Natural killer cell (primary cell): ENCODE data around the gene PRPF6. TPM values are rescaled to one million over a fixed set of nuclear protein-coding genes. Genes with fewer than 3 reads are reported as not detected.

ENCODE experiments used
- ATAC-seq, 3 donors: fragments of 150-1000 bp in 2 of 3; fragments of 200-7000 bp in 1 of 3; cut with Tn5 transposase; 1 replicate in 1 of 3; 2 replicates in 2 of 3; pipeline ENCODE4 v1.10.0; 2021; ENCODE audit warnings: mild to moderate bottlenecking in 2 of 3, moderate library complexity in 2 of 3
- DNase-seq, 2 donors: peaks; one replicate each; pipeline versions ENCODE4 v3.0.0 to v3.0.0-alpha.2; 2013 to 2021; ENCODE audit warnings: mixed read lengths in 1 of 2
- H3K27ac ChIP-seq: one replicate; pipeline ENCODE4 v1.5.1; 2013; ENCODE audit warnings: mild to moderate bottlenecking, low read length
- H3K27me3 ChIP-seq: one replicate; pipeline ENCODE4 v1.6.1; 2013; ENCODE audit warnings: low read length; ENCODE audit not compliant: control insufficient read depth, insufficient read depth
- H3K36me3 ChIP-seq: one replicate; pipeline ENCODE4 v1.6.1; 2013; ENCODE audit warnings: low read length; ENCODE audit not compliant: control insufficient read depth, insufficient read depth
- H3K4me1 ChIP-seq: one replicate; pipeline ENCODE4 v1.6.1; 2013; ENCODE audit warnings: low read length; ENCODE audit not compliant: control insufficient read depth, insufficient read depth
- H3K4me3 ChIP-seq: one replicate; pipeline ENCODE4 v1.5.1; 2013; ENCODE audit warnings: low read length
- H3K9me3 ChIP-seq: one replicate; pipeline ENCODE4 v1.6.1; 2013; ENCODE audit warnings: low read length; ENCODE audit not compliant: control insufficient read depth, insufficient read depth
- H3K27ac Mint-ChIP-seq, 2 donors: one replicate each; pipeline ENCODE4 v1.8.0; 2022; ENCODE audit warnings: mild to moderate bottlenecking in 2 of 2, mixed read lengths in 2 of 2, moderate library complexity in 1 of 2
- H3K27me3 Mint-ChIP-seq, 2 donors: one replicate each; pipeline ENCODE4 v1.8.0; 2022; ENCODE audit warnings: low read depth in 2 of 2, mixed read lengths in 2 of 2
- H3K36me3 Mint-ChIP-seq: one replicate; pipeline ENCODE4 v1.8.0; 2022; ENCODE audit warnings: mixed read lengths
- H3K4me1 Mint-ChIP-seq, 2 donors: one replicate each; pipeline ENCODE4 v1.8.0; 2022; ENCODE audit warnings: mixed read lengths in 2 of 2
- H3K4me3 Mint-ChIP-seq: one replicate; pipeline ENCODE4 v1.8.0; 2022; ENCODE audit warnings: mild to moderate bottlenecking, moderate library complexity, mixed read lengths
- H3K9me3 Mint-ChIP-seq, 2 donors: one replicate each; pipeline ENCODE4 v1.8.0; 2022; ENCODE audit warnings: mixed read lengths in 2 of 2
- CTCF ChIP-seq: fragments of 200-600 bp; IDR thresholded peaks from one replicate; pipeline ENCODE4 v1.8.0; 2022; ENCODE audit warnings: antibody characterized with exemption
- WGBS: methylation state at CpG from one replicate; pipeline ENCODE4 v1.1.7; 2013; ENCODE audit warnings: missing lambda C conversion rate; ENCODE audit not compliant: insufficient coverage; 5-methylcytosine and 5-hydroxymethylcytosine counted together
- intact Hi-C: fragments of 100-400 bp; cut with micrococcal nuclease; formaldehyde crosslinking; loops from one replicate; pipeline ENCODE4 v1.14.2; 2022
- total RNA-seq, 4 donors: library from RNA; stranded (reverse); fragments of 120-200 nt in 1 of 4; gene quantifications; one replicate each; pipeline versions ENCODE4 v1.2.3 to v1.2.4, GENCODE V29; 2013 to 2022

Gene PRPF6
- total RNA-seq, 3 donors from 2014 or later (not counting 1 experiment from before 2014, with no cell fraction given): 52.7 to 63.0 (median 55.0) TPM

- TF ChIP-seq CTCF: no peak
- Mint-ChIP-seq H3K27ac (no peak overlapping the region), H3K4me1 (peaks cover 6 to 17% of the 10 kb centered on the region in 2 donors), H3K27me3 (no peaks in the 10 kb centered on the region), H3K9me3 (no peaks in the 10 kb centered on the region), H3K36me3 (no peaks in the 10 kb centered on the region), H3K4me3 (no peak overlapping the region)
- Histone ChIP-seq H3K4me3 (no peak overlapping the region), H3K36me3 (peaks cover 2% of the 10 kb centered on the region), H3K4me1 (peaks cover 33% of the 10 kb centered on the region), H3K27ac (no peak overlapping the region), H3K9me3 (no peaks in the 10 kb centered on the region), H3K27me3 (no peaks in the 10 kb centered on the region)
- no peak for ATAC-seq
- no peak for DNase-seq
- intact Hi-C loops: loop anchor here (2.0 kb wide), 1 partner anchor 21 kb away; the partner anchor contains the start of gene SAMD10
- WGBS: 79% methylated on average over 10 of the region's 13 CpGs
These were observed 23.1 kb upstream of the PRPF6 start for GRCh38 chr20:63957690-63958441.

- ATAC-seq (no peak), DNase-seq (no peak)
- peaks cover 2% of the 10 kb centered on the region for H3K36me3 ChIP-seq
- Mint-ChIP-seq H3K36me3 (no peaks in the 10 kb centered on the region), H3K27ac (no peak overlapping the region), H3K4me1 (peaks cover 6 to 15% of the 10 kb centered on the region in 2 donors), H3K27me3 (no peaks in the 10 kb centered on the region), H3K4me3 (no peak overlapping the region), H3K9me3 (no peaks in the 10 kb centered on the region)
- no peaks in the 10 kb centered on the region for H3K27me3 ChIP-seq
- peaks cover 33% of the 10 kb centered on the region for H3K4me1 ChIP-seq
- TF ChIP-seq CTCF: no peak
- H3K27ac ChIP-seq: no peak overlapping the region
- intact Hi-C loops: no loop called here
- WGBS: 89% methylated on average over 4 of the region's 4 CpGs
- H3K9me3 ChIP-seq: no peaks in the 10 kb centered on the region
- no peak overlapping the region for H3K4me3 ChIP-seq
These were observed 22.5 kb upstream of the PRPF6 start for GRCh38 chr20:63958471-63958870.

- H3K27ac Mint-ChIP-seq: no peak overlapping the region
- intact Hi-C loops: no loop called here
- peaks cover 4 to 8% of the 10 kb centered on the region in 2 donors for H3K4me1 Mint-ChIP-seq
- DNase-seq (no peak), ATAC-seq (no peak)
- H3K9me3 ChIP-seq: no peaks in the 10 kb centered on the region
- H3K27ac ChIP-seq: no peak overlapping the region
- H3K27me3 ChIP-seq: no peaks in the 10 kb centered on the region
- no peaks in the 10 kb centered on the region for H3K36me3 Mint-ChIP-seq
- H3K4me3 Mint-ChIP-seq: no peak overlapping the region
- no peak overlapping the region for H3K4me3 ChIP-seq
- H3K4me1 ChIP-seq: peaks cover 27% of the 10 kb centered on the region
- H3K9me3 Mint-ChIP-seq: no peaks in the 10 kb centered on the region
- 95% methylated on average over 10 of the region's 10 CpGs for WGBS
- no peaks in the 10 kb centered on the region for H3K27me3 Mint-ChIP-seq
- H3K36me3 ChIP-seq: peaks cover 2% of the 10 kb centered on the region
- TF ChIP-seq CTCF: no peak
These were observed 21.8 kb upstream of the PRPF6 start for GRCh38 chr20:63958964-63959698.
